BE2C (cell line): Measurements from ENCODE around the gene MORN2.

ENCODE experiments used
- DNase-seq: peaks from one replicate; pipeline ENCODE4 v3.0.0-alpha.2; 2020
- H3K27me3 ChIP-seq: fragments of 250-450 bp; sonication (Bioruptor Pico); 2 replicates; pipeline ENCODE4 v1.5.1; 2020; ENCODE audit warnings: mild to moderate bottlenecking
- H3K36me3 ChIP-seq: fragments of 250-450 bp; sonication (Bioruptor Pico); 2 replicates; pipeline ENCODE4 v1.5.1; 2020; ENCODE audit warnings: mild to moderate bottlenecking
- H3K4me1 ChIP-seq: fragments of 250-450 bp; sonication (Bioruptor Pico); 2 replicates; pipeline ENCODE4 v1.5.1; 2020
- H3K4me3 ChIP-seq: 2 replicates; pipeline ENCODE4 v1.5.1; 2011; ENCODE audit warnings: low read depth, low read length
- H3K9me3 ChIP-seq: fragments of 250-450 bp; sonication (Bioruptor Pico); 2 replicates; pipeline ENCODE4 v1.5.1; 2020
- TF ChIP-seq, protein P1 (sequence below): IDR thresholded peaks from 2 replicates; pipeline ENCODE4 v1.5.1; 2012; ENCODE audit warnings: mild to moderate bottlenecking, low read depth, low read length

Gene MORN2

DNA sequence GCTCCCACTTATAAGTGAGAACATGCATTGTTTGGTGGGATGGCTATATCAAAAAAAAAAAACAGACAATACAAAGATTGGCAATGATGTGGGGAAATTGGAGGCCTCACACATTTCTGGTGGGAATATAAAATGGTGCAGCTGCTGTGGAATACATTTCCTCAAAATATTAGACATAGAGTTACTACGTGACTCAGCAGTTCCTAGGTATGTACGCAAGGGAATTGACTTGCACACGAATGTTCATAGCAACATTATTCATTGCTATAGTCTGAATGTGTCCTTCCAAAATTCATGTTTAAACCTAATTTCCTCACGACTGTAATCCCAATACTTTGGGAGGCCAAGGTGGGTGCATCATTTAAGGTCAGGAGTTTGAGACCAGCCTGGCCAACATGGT is 11.6 kb downstream of the MORN2 start:
- no peaks in the 10 kb centered on the region for H3K36me3 ChIP-seq
- DNase-seq = no peak
- no peaks in the 10 kb centered on the region for H3K4me1 ChIP-seq
- TF ChIP-seq, protein P1, sequence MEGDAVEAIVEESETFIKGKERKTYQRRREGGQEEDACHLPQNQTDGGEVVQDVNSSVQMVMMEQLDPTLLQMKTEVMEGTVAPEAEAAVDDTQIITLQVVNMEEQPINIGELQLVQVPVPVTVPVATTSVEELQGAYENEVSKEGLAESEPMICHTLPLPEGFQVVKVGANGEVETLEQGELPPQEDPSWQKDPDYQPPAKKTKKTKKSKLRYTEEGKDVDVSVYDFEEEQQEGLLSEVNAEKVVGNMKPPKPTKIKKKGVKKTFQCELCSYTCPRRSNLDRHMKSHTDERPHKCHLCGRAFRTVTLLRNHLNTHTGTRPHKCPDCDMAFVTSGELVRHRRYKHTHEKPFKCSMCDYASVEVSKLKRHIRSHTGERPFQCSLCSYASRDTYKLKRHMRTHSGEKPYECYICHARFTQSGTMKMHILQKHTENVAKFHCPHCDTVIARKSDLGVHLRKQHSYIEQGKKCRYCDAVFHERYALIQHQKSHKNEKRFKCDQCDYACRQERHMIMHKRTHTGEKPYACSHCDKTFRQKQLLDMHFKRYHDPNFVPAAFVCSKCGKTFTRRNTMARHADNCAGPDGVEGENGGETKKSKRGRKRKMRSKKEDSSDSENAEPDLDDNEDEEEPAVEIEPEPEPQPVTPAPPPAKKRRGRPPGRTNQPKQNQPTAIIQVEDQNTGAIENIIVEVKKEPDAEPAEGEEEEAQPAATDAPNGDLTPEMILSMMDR = no peak
- no peaks in the 10 kb centered on the region; the same call in 1 of the 2 replicates for H3K9me3 ChIP-seq
- no peaks in the 10 kb centered on the region for H3K27me3 ChIP-seq
- no peak overlapping the region for H3K4me3 ChIP-seq

DNA sequence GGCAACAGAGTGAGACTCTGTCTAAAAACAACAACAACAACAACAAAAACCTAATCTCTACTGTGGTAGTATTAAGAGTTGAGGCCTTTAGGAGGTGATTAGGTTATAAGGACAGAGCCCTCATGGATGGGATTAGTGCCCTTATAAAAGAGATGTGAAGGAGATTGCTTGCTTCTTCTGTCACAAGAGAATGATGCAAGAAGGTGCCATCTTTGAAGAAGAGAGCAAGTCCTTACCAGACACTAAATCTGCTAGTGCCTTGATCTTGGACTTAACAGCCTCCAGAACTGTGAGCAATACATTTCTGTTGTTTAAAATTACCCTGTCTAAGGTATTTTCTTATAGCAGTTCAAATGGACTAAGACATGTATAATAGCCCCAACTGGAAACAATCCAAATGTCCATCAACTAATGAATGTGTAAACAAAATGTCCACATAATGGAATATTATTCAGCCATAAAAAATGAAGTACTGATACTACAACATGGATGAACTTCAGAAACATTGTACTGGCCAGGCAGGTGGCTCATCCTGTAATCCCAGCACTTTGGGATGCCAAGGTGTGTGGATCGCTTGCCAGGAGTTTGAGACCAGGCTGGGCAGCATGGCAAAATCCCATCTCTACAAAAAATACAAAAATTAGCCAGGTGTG is 12.3 kb downstream of the MORN2 start:
- no peak for DNase-seq
- H3K27me3 ChIP-seq = no peaks in the 10 kb centered on the region
- TF ChIP-seq, protein P1 = no peak
- no peaks in the 10 kb centered on the region for H3K36me3 ChIP-seq
- H3K9me3 ChIP-seq = no peaks in the 10 kb centered on the region; the same call in 1 of the 2 replicates
- H3K4me3 ChIP-seq = no peak overlapping the region
- H3K4me1 ChIP-seq = no peaks in the 10 kb centered on the region

DNA sequence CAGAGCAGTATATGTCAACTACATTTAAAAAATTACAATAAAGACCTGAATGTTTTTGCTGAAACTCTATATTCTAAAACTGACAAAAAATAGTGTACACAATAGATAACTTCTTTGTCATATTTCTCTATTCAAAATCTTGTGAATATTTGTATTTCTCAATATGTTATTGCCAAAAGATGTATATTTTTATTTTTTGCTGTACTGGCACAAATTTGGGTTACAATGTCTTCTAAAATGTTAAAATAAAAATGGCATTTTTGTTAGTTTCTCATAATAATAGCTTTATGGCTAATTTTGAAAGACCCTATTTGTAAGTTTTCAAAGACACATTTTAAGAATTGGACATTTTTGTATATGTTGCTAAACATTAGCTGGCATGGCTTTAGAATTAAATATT is 13.3 kb downstream of the MORN2 start:
- no peaks in the 10 kb centered on the region for H3K27me3 ChIP-seq
- TF ChIP-seq, protein P1 = no peak
- no peaks in the 10 kb centered on the region for H3K4me1 ChIP-seq
- no peak overlapping the region for H3K4me3 ChIP-seq
- no peak for DNase-seq
- no peaks in the 10 kb centered on the region; the same call in 1 of the 2 replicates for H3K9me3 ChIP-seq
- no peaks in the 10 kb centered on the region for H3K36me3 ChIP-seq

DNA sequence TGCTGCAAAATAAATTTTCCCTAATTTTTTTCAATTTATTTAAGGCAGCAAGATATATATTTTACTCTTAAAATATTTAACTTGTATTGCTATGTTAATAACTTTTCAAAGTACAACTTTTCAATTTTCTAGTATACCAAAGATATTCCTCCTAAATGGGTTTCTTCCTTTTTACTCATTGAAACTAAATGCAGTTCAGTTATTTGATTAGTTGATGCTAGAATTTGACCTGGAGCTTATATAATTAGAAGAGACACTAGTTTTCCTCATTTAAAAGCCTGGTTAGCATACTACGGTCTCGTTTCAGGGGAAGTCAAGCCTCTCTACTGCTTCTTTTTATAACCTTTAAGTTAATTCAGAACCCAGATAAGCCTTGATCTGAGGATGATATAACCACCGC is 13.8 kb downstream of the MORN2 start, which contains the start of gene ARHGEF33:
ARHGEF33 (plus strand) TSS at position 301 of the 400 bp plus-strand sequence. CDS start 29,573 bp downstream, outside the sequence.
- Histone ChIP-seq H3K36me3 (no peaks in the 10 kb centered on the region), H3K9me3 (no peaks in the 10 kb centered on the region; the same call in 1 of the 2 replicates), H3K4me3 (no peak within 1 kb of the TSS), H3K27me3 (no peaks in the 10 kb centered on the region), H3K4me1 (no peaks in the 10 kb centered on the region)
- no peak for DNase-seq
- TF ChIP-seq, protein P1 = no peak

DNA sequence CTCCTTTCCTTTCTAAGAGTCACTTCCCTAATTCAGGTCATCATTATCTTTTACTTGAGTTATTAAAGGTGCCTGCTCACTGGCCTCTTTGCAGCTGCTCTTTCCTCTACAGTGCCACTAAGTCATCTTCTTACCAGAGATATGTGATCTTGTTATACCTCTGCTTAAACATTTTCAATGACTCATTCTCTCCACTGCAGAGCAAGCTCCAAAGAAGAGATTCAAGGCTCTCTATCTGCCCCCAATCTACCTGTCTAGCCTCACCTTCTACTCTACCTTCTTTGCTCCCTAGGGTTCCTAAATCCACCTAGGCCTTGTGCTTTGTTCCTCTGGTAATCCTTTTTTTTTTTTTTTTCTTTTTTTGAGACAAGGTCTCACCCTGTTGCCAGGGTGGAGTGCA is 17.0 kb downstream of the MORN2 start:
- Histone ChIP-seq H3K4me3 (no peak overlapping the region), H3K9me3 (no peaks in the 10 kb centered on the region; the same call in 1 of the 2 replicates), H3K4me1 (no peaks in the 10 kb centered on the region), H3K36me3 (no peaks in the 10 kb centered on the region), H3K27me3 (no peaks in the 10 kb centered on the region)
- DNase-seq = no peak
- TF ChIP-seq, protein P1 = no peak

DNA sequence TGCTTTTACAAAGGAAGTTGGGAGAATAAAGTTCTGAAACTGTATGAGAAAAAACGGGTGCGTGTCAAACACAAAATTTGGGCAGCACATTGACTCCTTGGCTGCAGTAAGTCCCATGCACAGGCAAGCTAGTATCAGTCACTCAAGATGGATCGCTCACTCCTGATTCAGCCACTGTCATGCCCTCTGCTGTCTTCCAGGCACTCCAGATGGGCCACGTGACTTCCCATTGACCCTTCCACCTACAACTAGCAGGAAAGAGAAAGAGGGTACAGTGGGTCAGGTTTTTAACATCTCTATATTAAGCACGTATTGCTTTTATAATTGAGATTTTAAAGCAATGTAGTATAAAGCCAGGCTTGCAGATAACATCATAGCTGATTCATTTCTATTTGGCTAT is 22.5 kb downstream of the MORN2 start:
- no peak for DNase-seq
- Histone ChIP-seq H3K36me3 (no peaks in the 10 kb centered on the region), H3K27me3 (no peaks in the 10 kb centered on the region), H3K4me1 (no peaks in the 10 kb centered on the region), H3K9me3 (no peaks in the 10 kb centered on the region), H3K4me3 (no peak overlapping the region)
- TF ChIP-seq, protein P1 = no peak
